ENCODE measurements around the gene TRPM2.

DNA sequence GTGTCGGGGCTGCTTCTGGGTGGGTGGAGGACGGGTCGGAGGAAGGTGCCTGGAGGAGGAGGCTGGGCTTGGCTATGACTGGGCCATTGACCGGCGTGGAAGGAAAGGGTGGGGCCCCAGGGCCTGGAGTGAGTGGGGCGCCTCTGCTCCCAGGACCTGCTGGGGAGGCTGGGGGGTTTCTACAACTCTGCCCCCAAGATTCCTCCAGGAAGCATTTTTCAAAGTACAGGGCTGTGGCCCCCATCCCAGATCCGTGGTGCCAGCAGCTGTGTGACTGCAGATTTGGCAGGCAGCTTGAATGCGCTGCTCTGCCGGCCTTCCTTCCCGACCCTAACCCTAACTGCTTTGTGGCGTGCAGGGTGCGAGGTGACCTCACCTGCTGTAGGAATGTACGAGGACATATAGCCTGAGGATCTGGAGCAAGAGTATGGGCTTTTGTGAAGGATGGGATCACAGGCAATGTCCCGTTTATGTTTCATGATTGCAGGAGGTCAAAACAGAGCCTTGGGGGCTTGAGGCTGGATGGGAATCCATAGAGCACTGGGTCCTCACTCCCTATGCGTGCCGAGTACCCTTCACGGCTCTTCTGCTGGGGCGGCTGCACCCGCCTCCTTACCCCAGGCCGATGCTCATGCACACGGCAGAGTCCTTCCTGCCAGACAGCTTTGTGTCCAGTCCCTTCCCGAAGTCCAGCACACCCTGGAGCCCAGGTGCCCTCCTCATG lies 24.7 kb downstream of the TRPM2 start:
- TF ChIP-seq, protein P1, sequence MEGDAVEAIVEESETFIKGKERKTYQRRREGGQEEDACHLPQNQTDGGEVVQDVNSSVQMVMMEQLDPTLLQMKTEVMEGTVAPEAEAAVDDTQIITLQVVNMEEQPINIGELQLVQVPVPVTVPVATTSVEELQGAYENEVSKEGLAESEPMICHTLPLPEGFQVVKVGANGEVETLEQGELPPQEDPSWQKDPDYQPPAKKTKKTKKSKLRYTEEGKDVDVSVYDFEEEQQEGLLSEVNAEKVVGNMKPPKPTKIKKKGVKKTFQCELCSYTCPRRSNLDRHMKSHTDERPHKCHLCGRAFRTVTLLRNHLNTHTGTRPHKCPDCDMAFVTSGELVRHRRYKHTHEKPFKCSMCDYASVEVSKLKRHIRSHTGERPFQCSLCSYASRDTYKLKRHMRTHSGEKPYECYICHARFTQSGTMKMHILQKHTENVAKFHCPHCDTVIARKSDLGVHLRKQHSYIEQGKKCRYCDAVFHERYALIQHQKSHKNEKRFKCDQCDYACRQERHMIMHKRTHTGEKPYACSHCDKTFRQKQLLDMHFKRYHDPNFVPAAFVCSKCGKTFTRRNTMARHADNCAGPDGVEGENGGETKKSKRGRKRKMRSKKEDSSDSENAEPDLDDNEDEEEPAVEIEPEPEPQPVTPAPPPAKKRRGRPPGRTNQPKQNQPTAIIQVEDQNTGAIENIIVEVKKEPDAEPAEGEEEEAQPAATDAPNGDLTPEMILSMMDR (conservative IDR thresholded peaks at IDR 0.05 in 1 of 2, IDR thresholded peaks at IDR 0.05 in 1 of 2; ENCODE audit: low read depth in 1 of 2, low read length in 2 of 2): no peak
- TF ChIP-seq EZH2 (IDR thresholded peaks at IDR 0.05; ENCODE audit: low read length, missing control alignments): no peak
